ENCODE measurements around the gene UBQLN4. TPM values are rescaled to one million over a fixed set of nuclear protein-coding genes. Genes with fewer than 3 reads are reported as not detected.

Gene UBQLN4
- total and polyA plus RNA-seq, 9 of the 15 experiments (the other 6 are each of a cell fraction or from before 2014, with no cell fraction given), result 13.5 to 65.5 (median 37.0) TPM

- Histone ChIP-seq H3K27me3 (ENCODE audit: control insufficient read depth in 2 of 2, insufficient read depth in 2 of 2, low read length in 2 of 2) (no peaks in the 10 kb centered on the region), H3K4me2 (ENCODE audit: insufficient read depth, low read length) (no peak within 1 kb of the TSS)
- POLR2A ChIA-PET, result interaction anchor here (0.7 to 0.9 kb wide), 2 partner anchors 19 to 127 kb away, joined by 3 to 5 read pairs; partner anchors contain the start of gene KHDC4
- TF ChIP-seq HNRNPK (IDR thresholded peaks at IDR 0.05; ENCODE audit: low read depth, low read length, poor library complexity, severe bottlenecking), result no peak
- no peak for TF ChIP-seq STAT5B (CRISPR knock-in tag; IDR thresholded peaks at IDR 0.05)
- no peak for TF ChIP-seq ZNF134 (CRISPR knock-in tag; conservative IDR thresholded peaks at IDR 0.05)
- no peak for TF ChIP-seq HSF4 (CRISPR knock-in tag; IDR thresholded peaks at IDR 0.05; ENCODE audit: borderline replicate concordance)
- peak; percentile 39; the same call in 1 of the 2 replicates for TF ChIP-seq ATF7 (IDR thresholded peaks at IDR 0.05)
- TF ChIP-seq PATZ1 (CRISPR knock-in tag; IDR thresholded peaks at IDR 0.05; ENCODE audit: borderline replicate concordance), result no peak
- TF ChIP-seq PBX2 (CRISPR knock-in tag; IDR thresholded peaks at IDR 0.05; ENCODE audit: low read depth), result no peak
- no peak for TF ChIP-seq PBX2 (tag; conservative IDR thresholded peaks at IDR 0.05; ENCODE audit: low read depth)
- peak; percentile 66; the same call in 1 of the 2 replicates for TF ChIP-seq ZBTB33 (CRISPR knock-in tag; IDR thresholded peaks at IDR 0.05)
- TF ChIP-seq MAFK (IDR thresholded peaks at IDR 0.05; ENCODE audit: low read length), result no peak
- TF ChIP-seq ATF3 (IDR thresholded peaks at IDR 0.05), result peak; percentile 67
- TF ChIP-seq ATF3 (CRISPR knock-in tag; conservative IDR thresholded peaks at IDR 0.05), result no peak
Measured at GRCh38 chr1:156060937-156061636, 7.5 kb upstream of the UBQLN4 start, which contains the start of gene RAB25. TSS of gene RAB25 (plus strand) at chr1:156061160. CDS start at chr1:156061401, 241 bp downstream.

More at GRCh38 chr1:156060937-156061636, 7.5 kb upstream of the UBQLN4 start, which contains the start of gene RAB25:
- in situ Hi-C loops (cut with MboI), result no loop called here
- CTCF ChIA-PET (ENCODE audit: low intra/inter-chr PET ratio), result interaction anchor here (0.6 kb wide), 1 partner anchor 107 kb away, joined by 6 read pairs; no protein-coding TSS in a partner anchor
- Histone ChIP-seq H3K4me3 (no peak within 1 kb of the TSS), H3K27ac (ENCODE audit: extremely low read depth, low read depth, low read length) (no peak within 1 kb of the TSS), H4K20me1 (replicated peaks; ENCODE audit: control insufficient read depth, insufficient read depth, low read length) (no peaks in the 10 kb centered on the region), H3K79me2 (ENCODE audit: control insufficient read depth, insufficient read depth, low read length) (peaks cover 2% of the 10 kb centered on the region; the same call in 2 of the 3 replicates), H3K9ac (ENCODE audit: insufficient read depth in 1 of 2, low read depth in 2 of 2, low read length in 2 of 2) (peak within 1 kb of the TSS in 1 of 2 experiments; percentile 80; a peak in 2 of 4 replicates), H2AFZ (ENCODE audit: low read depth, low read length) (peak within 1 kb of the TSS; percentile 70), H3K9me1 (ENCODE audit: control insufficient read depth, insufficient read depth, low read length) (no peaks in the 10 kb centered on the region), H3K9me3 (replicated peaks; ENCODE audit: control insufficient read depth, insufficient read depth, low read depth, low read length) (no peaks in the 10 kb centered on the region), H3K4me1 (replicated peaks in 1 of 2; ENCODE audit: control insufficient read depth in 2 of 2, insufficient read depth in 2 of 2, low read length in 2 of 2) (peaks cover 9 to 22% of the 10 kb centered on the region in 2 experiments; a peak in 4 of 5 replicates), H3K36me3 (ENCODE audit: control insufficient read depth, insufficient read depth, low read length) (peaks cover 12% of the 10 kb centered on the region; the same call in 1 of the 3 replicates)
- no peak for ATAC-seq
- no peak for DNase-seq (ENCODE audit: extremely low read depth in 1 of 4, low spot score in 3 of 4)
- FAIRE-seq, result no peak
- BruUV-seq (replicated peaks), result no TSS peak
- intact Hi-C loops (cut with micrococcal nuclease), result no loop called here
- 61% methylated on average over 11 of the region's 11 CpGs for WGBS (ENCODE audit: insufficient coverage, low coverage, missing lambda C conversion rate)
